ENCODE measurements around the gene TRIM2.

GRCh38 chr4:153186046-153186728 lies 18.1 kb upstream of the TRIM2 start:
- TF ChIP-seq USF1 (IDR thresholded peaks at IDR 0.05; ENCODE audit: borderline replicate concordance, low read depth) (no peak), RCOR1 (IDR thresholded peaks at IDR 0.05; ENCODE audit: low read length) (no peak)
